Measurements from ENCODE around the gene ELAVL3. TPM values are rescaled to one million over a fixed set of nuclear protein-coding genes. Genes with fewer than 3 reads are reported as not detected.

Gene ELAVL3
- total RNA-seq, 2 experiments from 2014 or later, result not detected

DNA sequence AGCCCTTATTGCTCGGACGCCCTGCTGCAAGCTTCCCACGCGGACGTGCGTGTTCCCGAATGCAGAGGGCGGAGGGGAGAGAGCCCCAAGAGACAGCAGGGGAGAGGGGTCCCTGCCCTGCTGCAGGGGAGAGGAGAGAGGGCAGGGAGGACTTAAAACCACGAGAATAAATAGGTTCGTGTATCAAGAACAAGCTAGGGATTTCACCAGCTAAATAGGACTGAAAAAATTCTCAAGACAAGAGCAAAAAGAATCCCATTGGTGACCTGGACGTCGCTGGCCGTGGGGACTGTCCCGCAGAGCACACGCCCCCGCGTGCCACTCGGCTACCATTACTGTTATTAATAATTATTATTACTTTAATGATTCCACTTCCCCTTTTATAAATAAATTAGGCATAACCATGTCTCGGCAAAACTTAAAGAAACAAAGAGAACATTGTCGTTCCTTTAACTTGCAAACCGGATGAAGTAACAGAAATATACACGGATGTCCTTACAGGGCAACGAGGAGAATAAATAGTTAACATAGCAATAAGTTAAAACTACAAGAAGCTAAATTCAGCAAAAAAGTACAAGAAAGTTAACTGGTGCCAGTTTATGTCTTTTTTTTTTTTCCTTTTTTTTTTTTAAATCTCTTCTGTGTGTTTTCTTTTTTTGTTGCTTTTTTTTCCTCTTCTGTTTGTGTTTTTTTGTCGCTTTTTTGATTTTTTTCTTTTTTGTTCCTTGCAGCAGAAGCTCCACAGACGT, 28.8 kb downstream of the ELAVL3 start:
- ChIA-PET CTCF (interaction anchor here (0.7 to 1.7 kb wide), 9 partner anchors 9 to 188 kb away, joined by 3 to 6 read pairs (median 3); partner anchors contain the start of genes ODAD3 and PRKCSH), POLR2A (interaction anchor here (0.6 kb wide), 1 partner anchor 31 kb away, joined by 4 read pairs; no protein-coding TSS in a partner anchor)
- Mint-ChIP-seq H3K9me3 (no peaks in the 10 kb centered on the region), H3K4me3 (no peak overlapping the region), H3K4me1 (no peaks in the 10 kb centered on the region), H3K27ac (no peak overlapping the region), H3K27me3 (no peaks in the 10 kb centered on the region), H3K36me3 (ENCODE audit: low read depth) (peaks cover 13% of the 10 kb centered on the region)
- DNase-seq, result no peak

DNA sequence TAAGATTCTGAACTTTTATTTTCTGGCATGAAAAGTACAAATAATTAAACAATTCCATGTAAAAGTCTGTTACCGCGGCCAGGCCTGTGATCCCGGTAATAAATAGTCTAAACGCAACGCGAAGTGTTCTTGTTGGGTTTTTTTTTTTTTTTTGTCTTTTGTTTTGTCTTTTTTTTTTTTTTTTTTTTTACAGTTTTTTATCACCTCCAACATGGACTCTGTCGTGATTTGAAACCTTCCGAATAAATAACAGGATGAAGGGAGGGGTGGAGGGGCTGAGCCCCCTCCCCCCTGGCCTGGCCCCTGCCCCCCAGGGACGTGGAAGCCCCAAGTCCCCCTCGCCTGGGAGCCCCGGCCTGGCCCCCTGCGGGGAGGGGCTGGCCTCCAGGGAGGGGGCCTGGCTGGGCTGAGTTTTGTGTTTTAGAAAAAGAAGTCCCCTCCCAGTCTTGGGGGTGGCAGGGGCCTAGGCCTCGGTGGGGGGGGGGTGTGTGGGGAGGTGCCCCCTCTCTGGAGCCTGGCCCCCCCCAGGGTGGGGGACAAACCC, 29.4 kb downstream of the ELAVL3 start:
- ChIA-PET POLR2A (no interaction called here), CTCF (no interaction called here)
- Mint-ChIP-seq H3K4me1 (no peaks in the 10 kb centered on the region), H3K27me3 (no peaks in the 10 kb centered on the region), H3K9me3 (no peaks in the 10 kb centered on the region), H3K36me3 (ENCODE audit: low read depth) (peaks cover 13% of the 10 kb centered on the region), H3K27ac (no peak overlapping the region), H3K4me3 (no peak overlapping the region)
- DNase-seq, result no peak

DNA sequence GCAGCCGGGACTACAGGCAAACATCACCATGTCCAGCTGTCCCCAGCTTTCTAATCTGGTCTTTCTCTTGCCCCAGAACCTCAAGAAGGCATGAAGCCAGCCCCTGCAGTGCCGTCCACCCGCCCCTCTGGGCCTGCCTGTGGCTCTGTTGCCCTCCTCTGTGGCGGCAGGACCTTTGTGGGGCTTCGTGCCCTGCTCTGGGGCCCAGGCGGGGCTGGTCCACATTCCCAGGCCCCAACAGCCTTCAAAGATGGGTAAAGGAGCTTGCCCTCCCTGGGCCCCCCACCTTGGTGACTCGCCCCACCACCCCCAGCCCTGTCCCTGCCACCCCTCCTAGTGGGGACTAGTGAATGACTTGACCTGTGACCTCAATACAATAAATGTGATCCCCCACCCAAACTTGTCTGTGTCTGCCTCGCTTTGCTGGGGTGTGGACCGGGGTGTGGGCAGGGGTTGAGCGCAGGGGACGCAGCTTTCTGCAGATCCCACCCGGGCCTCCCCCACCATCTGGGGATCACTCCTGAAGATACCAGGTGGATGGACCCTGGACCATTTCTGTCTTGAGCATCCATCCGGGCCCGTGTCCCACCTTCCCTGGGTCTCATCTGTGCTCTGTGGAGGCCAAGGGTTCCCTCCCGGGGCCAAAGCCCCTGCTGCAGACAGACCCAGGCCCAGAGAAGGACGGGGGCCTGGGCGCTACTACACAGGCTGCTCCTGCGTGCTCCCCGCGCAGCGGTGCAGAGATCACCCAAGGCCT, 30.1 kb downstream of the ELAVL3 start:
- Mint-ChIP-seq H3K9me3 (no peaks in the 10 kb centered on the region), H3K27ac (no peak overlapping the region)
- CTCF ChIA-PET, result no interaction called here

DNA sequence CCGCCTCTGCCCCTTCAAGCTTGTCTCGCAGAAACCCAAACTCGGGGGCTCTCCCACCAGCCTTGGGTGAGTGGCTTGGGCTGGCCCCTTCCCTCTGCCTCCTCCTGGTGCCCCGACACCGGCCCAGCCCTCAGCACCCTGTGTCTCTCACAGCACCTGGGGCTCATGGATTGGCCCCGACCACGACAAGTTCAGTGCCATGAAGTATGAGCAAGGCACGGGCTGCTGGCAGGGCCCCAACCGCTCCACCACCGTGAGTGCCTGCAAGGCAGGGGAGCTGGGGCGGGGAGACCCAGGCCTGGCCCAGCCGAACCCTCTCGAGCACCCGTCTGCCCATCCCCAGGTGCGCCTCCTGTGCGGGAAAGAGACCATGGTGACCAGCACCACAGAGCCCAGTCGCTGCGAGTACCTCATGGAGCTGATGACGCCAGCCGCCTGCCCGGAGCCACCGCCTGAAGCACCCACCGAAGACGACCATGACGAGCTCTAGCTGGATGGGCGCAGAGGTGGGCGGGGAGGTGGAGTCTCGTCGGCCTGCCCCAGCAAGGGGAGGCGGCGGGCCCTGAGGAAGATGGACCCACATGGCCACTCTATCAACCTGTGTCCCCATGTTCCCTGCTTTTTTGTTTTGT, 31.8 kb downstream of the ELAVL3 start:
- no peak overlapping the region for H3K4me3 Mint-ChIP-seq
- peaks cover 27% of the 10 kb centered on the region for H3K36me3 Mint-ChIP-seq (ENCODE audit: low read depth)
- no peak overlapping the region for H3K27ac Mint-ChIP-seq
- DNase-seq, result no peak
- CTCF ChIA-PET, result no interaction called here
- H3K9me3 Mint-ChIP-seq, result no peaks in the 10 kb centered on the region
- H3K4me1 Mint-ChIP-seq, result no peaks in the 10 kb centered on the region
- H3K27me3 Mint-ChIP-seq, result no peaks in the 10 kb centered on the region
- POLR2A ChIA-PET, result interaction anchor here (1.4 kb wide), 1 partner anchor 68 kb away, joined by 3 read pairs; no protein-coding TSS in a partner anchor

More for the DNA sequence above, 30.1 kb downstream of the ELAVL3 start:
- no peak for DNase-seq
- Mint-ChIP-seq H3K4me3 (no peak overlapping the region), H3K36me3 (ENCODE audit: low read depth) (peaks cover 13% of the 10 kb centered on the region), H3K27me3 (no peaks in the 10 kb centered on the region), H3K4me1 (no peaks in the 10 kb centered on the region)
- POLR2A ChIA-PET, result no interaction called here

DNA sequence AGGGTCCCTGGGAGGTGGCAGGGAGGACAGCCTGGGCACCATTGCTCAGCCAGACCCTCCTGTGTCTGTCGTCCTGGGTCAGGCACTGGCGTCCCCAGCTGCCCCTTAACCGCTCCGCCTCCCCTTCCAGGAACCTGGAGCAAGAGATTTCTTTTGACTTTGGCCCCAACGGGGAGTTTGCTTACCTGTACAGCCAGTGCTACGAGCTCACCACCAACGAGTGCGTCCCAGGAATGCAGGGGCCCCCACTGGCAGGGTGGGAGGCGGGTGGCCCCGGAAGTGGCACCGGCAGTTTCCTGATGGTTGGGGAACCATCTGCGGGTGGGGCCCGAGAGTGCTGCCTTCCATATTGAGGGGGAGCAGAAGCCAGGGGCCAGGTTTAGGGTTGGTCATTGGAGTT, 32.4 kb downstream of the ELAVL3 start:
- Mint-ChIP-seq H3K9me3 (no peaks in the 10 kb centered on the region), H3K4me1 (no peaks in the 10 kb centered on the region), H3K36me3 (ENCODE audit: low read depth) (peaks cover 30% of the 10 kb centered on the region), H3K4me3 (no peak overlapping the region), H3K27ac (no peak overlapping the region), H3K27me3 (no peaks in the 10 kb centered on the region)
- CTCF ChIA-PET, result interaction anchor here (1.3 kb wide), 1 partner anchor 11 kb away, joined by 3 read pairs; no protein-coding TSS in a partner anchor
- POLR2A ChIA-PET, result interaction anchor here (1.4 kb wide), 1 partner anchor 67 kb away, joined by 3 read pairs; no protein-coding TSS in a partner anchor
- no peak for DNase-seq

DNA sequence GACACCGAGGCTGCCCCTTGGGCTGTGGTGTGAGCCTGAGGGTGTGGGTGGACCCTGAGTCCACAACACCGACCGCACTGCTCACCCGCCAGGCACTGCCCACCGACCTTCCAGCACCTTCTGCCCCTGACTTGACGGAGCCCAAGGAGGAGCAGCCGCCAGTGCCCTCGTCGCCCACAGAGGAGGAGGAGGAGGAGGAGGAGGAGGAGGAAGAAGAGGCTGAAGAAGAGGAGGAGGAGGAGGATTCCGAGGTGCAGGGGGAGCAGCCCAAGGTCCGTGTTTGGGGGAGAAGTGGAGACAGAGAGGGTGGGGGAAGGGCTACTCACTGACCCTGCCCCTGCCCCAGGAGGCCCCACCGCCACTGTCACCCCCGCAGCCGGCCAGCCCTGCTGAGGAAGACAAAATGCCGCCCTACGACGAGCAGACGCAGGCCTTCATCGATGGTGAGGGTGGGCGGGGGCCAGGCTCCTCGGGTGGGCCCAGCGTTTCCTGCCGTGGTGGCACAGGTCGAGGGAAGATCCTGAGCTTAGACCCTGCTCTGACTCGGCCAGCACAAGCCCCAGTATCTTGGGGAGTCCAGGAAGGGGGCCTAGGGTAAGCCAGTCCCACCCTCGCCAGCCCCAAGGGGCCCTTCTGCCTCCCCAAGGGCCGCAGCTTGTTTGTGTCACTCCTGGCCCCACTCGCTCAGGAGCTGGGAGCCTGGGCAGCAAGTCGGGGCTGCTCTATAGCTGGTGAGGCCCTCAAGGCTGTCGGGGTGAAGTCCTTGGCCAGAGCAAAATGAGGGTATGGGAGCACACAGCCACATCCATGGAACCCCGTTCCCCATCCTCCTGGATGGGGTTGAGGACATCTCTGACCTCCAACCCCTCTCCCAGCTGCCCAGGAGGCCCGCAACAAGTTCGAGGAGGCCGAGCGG, 33.2 kb downstream of the ELAVL3 start:
- no peak for DNase-seq
- Mint-ChIP-seq H3K27me3 (no peaks in the 10 kb centered on the region), H3K36me3 (ENCODE audit: low read depth) (peaks cover 33% of the 10 kb centered on the region), H3K4me3 (no peak overlapping the region), H3K9me3 (no peaks in the 10 kb centered on the region), H3K4me1 (no peaks in the 10 kb centered on the region), H3K27ac (no peak overlapping the region)
- CTCF ChIA-PET, result interaction anchor here (1.3 to 2.2 kb wide), 2 partner anchors 10 to 35 kb away, joined by 3 to 5 read pairs; no protein-coding TSS in a partner anchor
- POLR2A ChIA-PET, result interaction anchor here (1.0 kb wide), 1 partner anchor 72 kb away, joined by 4 read pairs; no protein-coding TSS in a partner anchor

DNA sequence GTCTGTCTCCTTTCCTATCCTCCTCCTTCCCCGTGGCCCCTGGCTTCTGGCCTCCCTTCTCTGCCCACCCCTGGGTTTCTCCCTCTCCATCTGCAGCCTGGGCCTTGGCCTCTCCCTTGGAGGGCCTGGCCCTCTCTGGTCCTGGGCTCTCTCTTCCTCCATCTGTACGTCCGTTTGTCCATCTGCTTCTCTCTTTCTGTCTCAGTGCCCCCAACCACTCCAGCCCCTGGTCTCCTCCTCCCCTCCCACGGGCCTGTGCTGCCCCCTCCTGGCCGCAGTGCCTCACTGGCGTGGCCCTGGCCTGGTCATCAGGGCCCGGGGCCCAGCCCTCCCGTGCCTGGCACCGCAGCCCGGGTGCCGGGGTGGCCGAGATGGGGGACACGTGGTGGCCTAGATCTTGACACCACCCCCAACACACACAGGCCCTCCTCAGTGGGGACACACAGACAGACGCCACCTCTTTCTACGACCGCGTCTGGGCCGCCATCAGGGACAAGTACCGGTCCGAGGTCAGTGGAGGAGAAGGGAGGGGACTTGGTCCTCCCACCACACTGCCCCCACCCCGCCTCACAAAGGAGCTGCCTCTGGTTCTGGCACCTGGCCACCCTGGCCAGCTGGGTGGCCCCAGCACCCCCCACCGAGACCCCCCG, 34.1 kb downstream of the ELAVL3 start:
- no peaks in the 10 kb centered on the region for H3K4me1 Mint-ChIP-seq
- DNase-seq, result peak; percentile 43
- ChIA-PET CTCF (interaction anchor here (1.3 to 2.2 kb wide), 2 partner anchors 9 to 36 kb away, joined by 3 to 5 read pairs; no protein-coding TSS in a partner anchor), POLR2A (interaction anchor here (1.0 to 1.1 kb wide), 2 partner anchors 12 to 71 kb away, joined by 3 to 4 read pairs; partner anchors contain the start of genes ODAD3 and PRKCSH)
- no peaks in the 10 kb centered on the region for H3K27me3 Mint-ChIP-seq
- no peak overlapping the region for H3K4me3 Mint-ChIP-seq
- no peaks in the 10 kb centered on the region for H3K9me3 Mint-ChIP-seq
- H3K36me3 Mint-ChIP-seq (ENCODE audit: low read depth), result peaks cover 39% of the 10 kb centered on the region
- no peak overlapping the region for H3K27ac Mint-ChIP-seq

DNA sequence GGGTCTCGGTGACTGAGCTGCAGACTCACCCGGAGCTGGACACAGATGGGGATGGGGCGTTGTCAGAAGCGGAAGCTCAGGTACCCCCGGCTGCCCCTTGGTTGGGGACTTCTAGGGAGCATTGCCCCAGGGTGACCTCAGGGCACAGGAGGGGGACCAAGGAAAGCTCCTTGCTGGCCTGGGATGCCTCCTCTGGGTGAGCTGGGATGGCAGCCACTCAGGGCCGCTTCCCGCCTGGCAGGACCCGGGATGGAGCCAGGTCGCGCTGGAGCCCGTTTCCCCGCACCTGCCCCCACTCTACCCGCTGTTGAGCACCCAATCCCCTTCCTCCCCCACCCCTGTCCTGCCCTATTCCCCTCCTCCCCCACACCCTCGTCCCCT, 34.6 kb downstream of the ELAVL3 start:
- no peaks in the 10 kb centered on the region for H3K9me3 Mint-ChIP-seq
- H3K4me1 Mint-ChIP-seq, result no peaks in the 10 kb centered on the region
- CTCF ChIA-PET, result interaction anchor here (1.6 to 2.2 kb wide), 2 partner anchors 36 to 66 kb away, joined by 5 to 9 read pairs; no protein-coding TSS in a partner anchor
- peaks cover 43% of the 10 kb centered on the region for H3K36me3 Mint-ChIP-seq (ENCODE audit: low read depth)
- no peak for DNase-seq
- H3K27ac Mint-ChIP-seq, result no peak overlapping the region
- H3K27me3 Mint-ChIP-seq, result no peaks in the 10 kb centered on the region
- POLR2A ChIA-PET, result interaction anchor here (1.1 kb wide), 1 partner anchor 11 kb away, joined by 3 read pairs; the partner anchor contains the start of genes ODAD3 and PRKCSH
- no peak overlapping the region for H3K4me3 Mint-ChIP-seq

DNA sequence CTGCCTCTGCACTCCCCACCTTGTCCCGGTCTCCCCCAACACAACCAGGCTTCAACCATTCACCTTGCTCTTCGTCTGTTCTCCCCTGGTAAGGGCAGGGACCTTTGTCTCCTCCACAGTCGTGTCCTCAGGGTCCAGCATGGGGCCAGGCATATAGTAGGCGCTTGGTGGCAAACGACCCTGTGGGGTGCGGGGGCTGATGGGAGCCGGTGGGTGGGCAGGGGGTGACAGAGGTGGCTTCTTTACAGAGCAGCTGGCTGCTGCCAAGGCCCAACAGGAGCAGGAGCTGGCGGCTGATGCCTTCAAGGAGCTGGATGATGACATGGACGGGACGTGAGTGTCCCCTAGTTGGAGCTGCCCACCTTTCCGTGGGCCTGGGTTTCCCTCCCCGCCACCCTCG, 35.7 kb downstream of the ELAVL3 start:
- ChIA-PET POLR2A (no interaction called here), CTCF (interaction anchor here (1.6 kb wide), 1 partner anchor 64 kb away, joined by 9 read pairs; no protein-coding TSS in a partner anchor)
- H3K27me3 Mint-ChIP-seq, result no peaks in the 10 kb centered on the region
- peaks cover 47% of the 10 kb centered on the region for H3K36me3 Mint-ChIP-seq (ENCODE audit: low read depth)
- no peak overlapping the region for H3K27ac Mint-ChIP-seq
- no peak overlapping the region for H3K4me3 Mint-ChIP-seq
- H3K4me1 Mint-ChIP-seq, result peaks cover 4% of the 10 kb centered on the region
- DNase-seq, result no peak
- H3K9me3 Mint-ChIP-seq, result no peaks in the 10 kb centered on the region

DNA sequence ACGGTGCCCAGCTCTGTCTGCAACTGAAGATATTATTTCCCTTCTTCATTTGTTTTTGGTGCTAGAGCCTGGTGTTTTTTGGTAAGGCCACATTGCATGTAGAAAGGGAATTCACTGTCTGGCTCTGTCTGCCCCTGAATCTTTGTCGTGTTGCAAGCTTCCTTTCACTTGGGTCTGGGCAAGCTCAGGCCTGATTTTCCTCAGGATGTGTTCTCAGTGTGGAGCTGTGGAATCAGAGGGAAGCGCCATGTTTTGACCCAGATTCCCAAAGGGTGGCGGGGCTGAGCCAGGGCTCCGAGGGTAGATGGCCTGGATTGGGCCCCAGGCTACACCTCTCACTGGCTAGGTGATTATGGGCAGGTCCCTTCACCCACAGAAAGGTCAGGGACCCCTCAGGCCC, 36.8 kb downstream of the ELAVL3 start:
- H3K9me3 Mint-ChIP-seq, result no peaks in the 10 kb centered on the region
- ChIA-PET CTCF (interaction anchor here (0.5 to 1.3 kb wide), 4 partner anchors 9 to 1860 kb away, joined by 3 to 9 read pairs (median 6); partner anchors contain the start of genes ODAD3 and PRKCSH), POLR2A (interaction anchor here (1.3 kb wide), 1 partner anchor 63 kb away, joined by 5 read pairs; no protein-coding TSS in a partner anchor)
- H3K27ac Mint-ChIP-seq, result no peak overlapping the region
- peaks cover 41% of the 10 kb centered on the region for H3K36me3 Mint-ChIP-seq (ENCODE audit: low read depth)
- no peak overlapping the region for H3K4me3 Mint-ChIP-seq
- H3K4me1 Mint-ChIP-seq, result peaks cover 4% of the 10 kb centered on the region
- H3K27me3 Mint-ChIP-seq, result no peaks in the 10 kb centered on the region
- no peak for DNase-seq

DNA sequence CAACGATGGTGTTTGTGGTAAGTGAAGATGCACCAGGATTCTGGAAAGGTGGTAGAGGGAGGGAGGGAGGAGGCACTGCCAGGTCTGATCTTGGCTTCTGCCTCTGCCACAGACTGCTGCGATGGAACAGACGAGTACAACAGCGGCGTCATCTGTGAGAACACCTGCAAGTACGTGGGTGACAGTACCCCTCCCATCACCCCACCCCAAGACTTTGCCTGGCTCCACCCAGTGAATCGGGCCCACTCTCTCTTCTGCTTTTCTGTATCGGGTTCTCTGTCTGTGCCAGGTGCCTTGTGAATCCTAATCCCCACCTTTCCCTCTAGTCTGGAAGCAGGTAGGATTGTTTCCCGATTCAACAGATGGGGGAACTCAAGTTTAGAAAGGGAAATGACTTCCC, 42.9 kb downstream of the ELAVL3 start:
- no peak for DNase-seq
- peaks cover 28% of the 10 kb centered on the region for H3K4me1 Mint-ChIP-seq
- H3K9me3 Mint-ChIP-seq, result no peaks in the 10 kb centered on the region
- peaks cover 44% of the 10 kb centered on the region for H3K36me3 Mint-ChIP-seq (ENCODE audit: low read depth)
- no peak overlapping the region for H3K4me3 Mint-ChIP-seq
- CTCF ChIA-PET, result interaction anchor here (1.3 to 1.5 kb wide), 2 partner anchors 10 to 45 kb away, joined by 3 to 5 read pairs; no protein-coding TSS in a partner anchor
- POLR2A ChIA-PET, result no interaction called here
- no peaks in the 10 kb centered on the region for H3K27me3 Mint-ChIP-seq
- H3K27ac Mint-ChIP-seq, result no peak overlapping the region
